Body of pancreas (tissue), 4 donors: ENCODE results near the gene ERC2. TPM values are rescaled to one million over a fixed set of nuclear protein-coding genes. Genes with fewer than 3 reads are reported as not detected.

Experiments
- ATAC-seq: fragments of 150-250 bp; one replicate; pipeline ENCODE4 v1.9.1; 2016
- DNase-seq, 4 donors: peaks; one replicate each; pipeline ENCODE4 v3.0.0-alpha.2; 2019
- H3K27ac ChIP-seq, 4 donors: fragments of 200-600 bp; sonication (generic); 1 replicate in 3 of 4; 2 replicates in 1 of 4; pipeline versions ENCODE4 v1.5.1 to v1.6.1; 2016 to 2019; ENCODE audit warnings: mild to moderate bottlenecking in 1 of 4, mixed read lengths in 1 of 4, moderate library complexity in 1 of 4
- H3K27me3 ChIP-seq, 2 donors: fragments of 200-600 bp; sonication (generic); one replicate each; pipeline ENCODE4 v1.6.0; 2016; ENCODE audit warnings: mild to moderate bottlenecking in 1 of 2
- H3K36me3 ChIP-seq, 2 donors: fragments of 200-600 bp; sonication (generic); replicated peaks in 1 of 2; 2 replicates each; pipeline ENCODE4 v1.5.1; 2016; ENCODE audit warnings: low read depth in 2 of 2; ENCODE audit not compliant: insufficient read depth in 1 of 2
- H3K4me1 ChIP-seq: fragments of 200-600 bp; sonication (generic); one replicate; pipeline ENCODE4 v1.6.0; 2016
- H3K4me3 ChIP-seq, 2 donors: fragments of 200-600 bp; sonication (generic); 1 replicate in 1 of 2; 2 replicates in 1 of 2; pipeline ENCODE4 v1.5.1; 2016 to 2019
- H3K9me3 ChIP-seq, 3 donors: fragments of 200-600 bp; sonication (generic); 1 replicate in 2 of 3; 2 replicates in 1 of 3; pipeline ENCODE4 v1.5.1; 2016
- CTCF ChIP-seq, 7 experiments: fragments of 450-650 bp in 4 of 7; fragments of 200-600 bp in 3 of 7; sonication (generic) in 3 of 7; IDR thresholded peaks; one replicate each; pipeline ENCODE4 v1.5.1; 2016 to 2019; ENCODE audit warnings: antibody characterized with exemption in 7 of 7
- POLR2A ChIP-seq, 3 donors: fragments of 450-650 bp; IDR thresholded peaks; one replicate each; pipeline ENCODE4 v1.6.1; 2016; ENCODE audit warnings: antibody characterized with exemption in 3 of 3, mild to moderate bottlenecking in 2 of 3
- WGBS, 2 donors: methylation state at CpG; one replicate each; pipeline ENCODE4 v1.1.5; 2017; 5-methylcytosine and 5-hydroxymethylcytosine counted together
- intact Hi-C: fragments of 100-400 bp; cut with DNase I; formaldehyde crosslinking; loops from one replicate; pipeline ENCODE4 v1.15.1; 2023
- total RNA-seq, 2 donors: library from RNA; depleted of rRNA; stranded (reverse); fragments of >200 nt; gene quantifications; one replicate each; pipeline ENCODE4 v1.1.0, GENCODE V29; 2016

ERC2 gene
- total RNA-seq, 2 donors from 2014 or later, result 4.0 to 4.7 TPM

GRCh38 chr3:55555873-55556618 lies 912.2 kb downstream of the ERC2 start:
- Histone ChIP-seq H3K4me1 (no peaks in the 10 kb centered on the region), H3K9me3 (no peaks in the 10 kb centered on the region), H3K4me3 (no peak overlapping the region), H3K36me3 (no peaks in the 10 kb centered on the region), H3K27me3 (no peaks in the 10 kb centered on the region), H3K27ac (no peak overlapping the region)
- WGBS, 2 donors, result 62 to 68% methylated on average over 6 of the region's 6 CpGs
- DNase-seq (no peak), ATAC-seq (no peak)
- intact Hi-C loops, result no loop called here
- TF ChIP-seq CTCF (IDR thresholded peaks at IDR 0.05), result no peak
- no peak for TF ChIP-seq POLR2A (IDR thresholded peaks at IDR 0.05)

GRCh38 chr3:55554634-55555425 lies 913.4 kb downstream of the ERC2 start:
- Histone ChIP-seq H3K27ac (no peak overlapping the region), H3K4me3 (no peak overlapping the region), H3K4me1 (no peaks in the 10 kb centered on the region), H3K9me3 (no peaks in the 10 kb centered on the region), H3K27me3 (no peaks in the 10 kb centered on the region), H3K36me3 (no peaks in the 10 kb centered on the region)
- no peak for TF ChIP-seq CTCF (IDR thresholded peaks at IDR 0.05)
- TF ChIP-seq POLR2A (IDR thresholded peaks at IDR 0.05), result no peak
- WGBS, 2 donors, result 78 to 79% methylated on average over 11 of the region's 11 CpGs
- DNase-seq, result no peak
- intact Hi-C loops, result no loop called here
- no peak for ATAC-seq

- no peak for TF ChIP-seq CTCF (IDR thresholded peaks at IDR 0.05)
- TF ChIP-seq POLR2A (IDR thresholded peaks at IDR 0.05), result no peak
- no peaks in the 10 kb centered on the region for H3K9me3 ChIP-seq
- no peak overlapping the region for H3K27ac ChIP-seq
- no peaks in the 10 kb centered on the region for H3K36me3 ChIP-seq
- ATAC-seq (no peak), DNase-seq (no peak)
- 79 to 86% methylated on average over 3 of the region's 3 CpGs for WGBS, 2 donors
- no peaks in the 10 kb centered on the region for H3K4me1 ChIP-seq
- H3K27me3 ChIP-seq, result no peaks in the 10 kb centered on the region
- intact Hi-C loops, result no loop called here
- no peak overlapping the region for H3K4me3 ChIP-seq
Observed at GRCh38 chr3:55551644-55552043, 916.6 kb downstream of the ERC2 start.

GRCh38 chr3:55549177-55549576 lies 919.1 kb downstream of the ERC2 start:
- Histone ChIP-seq H3K4me3 (no peak overlapping the region), H3K27me3 (no peaks in the 10 kb centered on the region), H3K36me3 (no peaks in the 10 kb centered on the region), H3K4me1 (no peaks in the 10 kb centered on the region), H3K27ac (no peak overlapping the region), H3K9me3 (no peaks in the 10 kb centered on the region)
- WGBS, 2 donors, result 81 to 87% methylated on average over 6 of the region's 6 CpGs
- no peak for TF ChIP-seq POLR2A (IDR thresholded peaks at IDR 0.05)
- TF ChIP-seq CTCF (IDR thresholded peaks at IDR 0.05), result peak in 1 of 7 experiments; percentile 2
- intact Hi-C loops, result no loop called here
- DNase-seq, result no peak
- no peak for ATAC-seq
